ENCODE data around the gene ZXDC.

DNA sequence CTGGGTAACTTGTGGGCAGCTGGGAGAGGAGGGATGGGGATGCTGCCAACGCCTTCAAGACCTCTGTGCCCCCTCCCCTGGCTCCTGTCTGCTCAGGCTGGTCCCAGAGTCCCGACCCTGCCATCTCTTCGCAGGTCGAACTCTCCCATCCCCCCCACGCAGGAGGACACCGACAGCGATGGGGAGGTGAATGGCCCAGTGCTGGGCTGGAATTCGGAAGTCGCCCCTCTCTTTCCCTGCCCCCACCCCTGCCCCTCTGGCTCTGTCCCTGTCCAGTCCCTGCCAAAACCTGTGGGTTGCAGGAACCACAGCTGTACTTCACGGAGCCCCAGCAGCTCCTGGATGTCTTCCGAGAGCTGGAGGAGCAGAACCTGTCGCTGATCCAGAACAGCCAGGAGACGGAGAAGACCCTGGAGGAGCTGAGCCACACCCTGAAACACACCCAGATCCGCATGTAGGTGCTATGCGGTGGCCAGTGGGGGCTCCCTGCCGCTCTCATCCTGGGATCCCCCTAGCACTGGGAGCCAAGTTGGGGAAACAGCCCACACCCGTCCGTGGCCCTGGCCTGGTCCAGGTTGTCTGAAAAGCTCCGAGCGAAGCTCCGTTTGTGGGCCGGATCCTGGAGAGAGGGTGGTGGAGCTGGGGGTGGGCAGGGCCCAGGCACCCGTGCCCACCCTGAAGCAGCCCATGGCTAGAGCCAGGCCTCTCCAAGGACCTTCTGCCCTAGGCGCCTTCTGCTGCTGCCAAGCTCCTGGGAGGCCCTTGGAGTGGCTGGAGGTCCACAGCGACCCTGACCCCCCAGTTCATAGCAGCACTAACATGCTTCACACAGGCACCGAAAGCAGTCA, 52.3 kb downstream of the ZXDC start:
- TF ChIP-seq, protein P1, sequence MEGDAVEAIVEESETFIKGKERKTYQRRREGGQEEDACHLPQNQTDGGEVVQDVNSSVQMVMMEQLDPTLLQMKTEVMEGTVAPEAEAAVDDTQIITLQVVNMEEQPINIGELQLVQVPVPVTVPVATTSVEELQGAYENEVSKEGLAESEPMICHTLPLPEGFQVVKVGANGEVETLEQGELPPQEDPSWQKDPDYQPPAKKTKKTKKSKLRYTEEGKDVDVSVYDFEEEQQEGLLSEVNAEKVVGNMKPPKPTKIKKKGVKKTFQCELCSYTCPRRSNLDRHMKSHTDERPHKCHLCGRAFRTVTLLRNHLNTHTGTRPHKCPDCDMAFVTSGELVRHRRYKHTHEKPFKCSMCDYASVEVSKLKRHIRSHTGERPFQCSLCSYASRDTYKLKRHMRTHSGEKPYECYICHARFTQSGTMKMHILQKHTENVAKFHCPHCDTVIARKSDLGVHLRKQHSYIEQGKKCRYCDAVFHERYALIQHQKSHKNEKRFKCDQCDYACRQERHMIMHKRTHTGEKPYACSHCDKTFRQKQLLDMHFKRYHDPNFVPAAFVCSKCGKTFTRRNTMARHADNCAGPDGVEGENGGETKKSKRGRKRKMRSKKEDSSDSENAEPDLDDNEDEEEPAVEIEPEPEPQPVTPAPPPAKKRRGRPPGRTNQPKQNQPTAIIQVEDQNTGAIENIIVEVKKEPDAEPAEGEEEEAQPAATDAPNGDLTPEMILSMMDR (IDR thresholded peaks at IDR 0.05), result no peak
- TF ChIP-seq POLR2A (IDR thresholded peaks at IDR 0.05) (no peak), POLR2AphosphoS5 (IDR thresholded peaks at IDR 0.05) (no peak), EP300 (IDR thresholded peaks at IDR 0.05) (no peak)

Data from suprapubic skin (tissue), 4 donors.